Adipocyte (in vitro differentiated cells): ENCODE data around the gene DRAP1.

Experiments
- DNase-seq: peaks from one replicate; pipeline ENCODE4 v3.0.0-alpha.2; 2015; ENCODE audit warnings: low read depth
- H3K27me3 ChIP-seq: replicated peaks from 2 replicates; pipeline ENCODE4 v1.7.0; 2013; ENCODE audit warnings: mild to moderate bottlenecking, low read length, moderate library complexity; ENCODE audit not compliant: control insufficient read depth, insufficient read depth
- H3K36me3 ChIP-seq: 2 replicates; pipeline ENCODE4 v1.7.0; 2013; ENCODE audit warnings: low read length, mild to moderate bottlenecking, moderate library complexity; ENCODE audit not compliant: control insufficient read depth, insufficient read depth, severe bottlenecking
- H3K4me1 ChIP-seq: 2 replicates; pipeline ENCODE4 v1.7.0; 2013; ENCODE audit warnings: mild to moderate bottlenecking, low read length, moderate library complexity; ENCODE audit not compliant: control insufficient read depth, insufficient read depth
- H3K4me3 ChIP-seq: 2 replicates; pipeline ENCODE4 v1.7.0; 2013; ENCODE audit warnings: mild to moderate bottlenecking, low read length, moderate library complexity
- H3K9ac ChIP-seq: 2 replicates; pipeline ENCODE4 v1.7.0; 2013; ENCODE audit warnings: mild to moderate bottlenecking, low read length, moderate library complexity
- H3K9me3 ChIP-seq: 2 replicates; pipeline ENCODE4 v1.7.0; 2013; ENCODE audit warnings: mild to moderate bottlenecking, low read length, moderate library complexity; ENCODE audit not compliant: control insufficient read depth

DRAP1 gene

GRCh38 chr11:65919141-65919572 lies at the start of gene DRAP1:
TSS of gene DRAP1 (plus strand) at chr11:65919426. CDS start at chr11:65919502, 76 bp downstream.
- peaks cover 50% of the 10 kb centered on the region for H3K4me1 ChIP-seq
- H3K9ac ChIP-seq: peak within 1 kb of the TSS; percentile 99
- H3K9me3 ChIP-seq: no peaks in the 10 kb centered on the region
- no peaks in the 10 kb centered on the region for H3K27me3 ChIP-seq
- peak within 1 kb of the TSS; percentile 96 for H3K4me3 ChIP-seq
- H3K36me3 ChIP-seq: peaks cover 19% of the 10 kb centered on the region
- DNase-seq: peak; percentile 100

GRCh38 chr11:65869643-65870306 lies 49.5 kb upstream of the DRAP1 start:
- Histone ChIP-seq H3K36me3 (peaks cover 52% of the 10 kb centered on the region), H3K4me3 (no peak overlapping the region), H3K4me1 (peaks cover 21% of the 10 kb centered on the region), H3K9me3 (no peaks in the 10 kb centered on the region), H3K27me3 (no peaks in the 10 kb centered on the region), H3K9ac (peak overlapping the region; percentile 95)
- DNase-seq: no peak

- Histone ChIP-seq H3K4me3 (no peak overlapping the region), H3K36me3 (peaks cover 47% of the 10 kb centered on the region), H3K4me1 (peaks cover 21% of the 10 kb centered on the region), H3K9me3 (no peaks in the 10 kb centered on the region), H3K9ac (peak overlapping the region; percentile 95), H3K27me3 (no peaks in the 10 kb centered on the region)
- no peak for DNase-seq
Measured at GRCh38 chr11:65870307-65870658, 48.9 kb upstream of the DRAP1 start.

GRCh38 chr11:65870706-65871681 lies 48.2 kb upstream of the DRAP1 start:
- peak overlapping the region; percentile 86 for H3K4me3 ChIP-seq
- H3K4me1 ChIP-seq: peaks cover 21% of the 10 kb centered on the region
- DNase-seq: no peak
- H3K9me3 ChIP-seq: no peaks in the 10 kb centered on the region
- H3K9ac ChIP-seq: peak overlapping the region; percentile 95
- H3K36me3 ChIP-seq: peaks cover 39% of the 10 kb centered on the region
- H3K27me3 ChIP-seq: no peaks in the 10 kb centered on the region

- Histone ChIP-seq H3K4me1 (peaks cover 21% of the 10 kb centered on the region), H3K36me3 (peaks cover 30% of the 10 kb centered on the region), H3K9ac (peak overlapping the region; percentile 95), H3K9me3 (no peaks in the 10 kb centered on the region), H3K27me3 (no peaks in the 10 kb centered on the region), H3K4me3 (peak overlapping the region; percentile 86)
- DNase-seq: peak; percentile 61
Measured at GRCh38 chr11:65871811-65872548, 47.2 kb upstream of the DRAP1 start.

GRCh38 chr11:65872586-65873317 lies 46.5 kb upstream of the DRAP1 start, which contains the start of gene EFEMP2:
TSS of gene EFEMP2 (minus strand) at chr11:65872800. CDS start at chr11:65872354, 446 bp downstream.
- Histone ChIP-seq H3K4me1 (peaks cover 21% of the 10 kb centered on the region), H3K36me3 (peaks cover 24% of the 10 kb centered on the region), H3K9ac (peak within 1 kb of the TSS; percentile 95), H3K4me3 (peak within 1 kb of the TSS; percentile 89), H3K27me3 (no peaks in the 10 kb centered on the region), H3K9me3 (no peaks in the 10 kb centered on the region)
- peak; percentile 78 for DNase-seq

- H3K9me3 ChIP-seq: no peaks in the 10 kb centered on the region
- H3K4me3 ChIP-seq: peak overlapping the region; percentile 89
- H3K4me1 ChIP-seq: peaks cover 21% of the 10 kb centered on the region
- peak overlapping the region; percentile 95 for H3K9ac ChIP-seq
- peak; percentile 99 for DNase-seq
- peaks cover 16% of the 10 kb centered on the region for H3K36me3 ChIP-seq
- H3K27me3 ChIP-seq: no peaks in the 10 kb centered on the region
Measured at GRCh38 chr11:65873318-65874156, 45.7 kb upstream of the DRAP1 start.

- Histone ChIP-seq H3K9me3 (no peaks in the 10 kb centered on the region), H3K36me3 (peaks cover 22% of the 10 kb centered on the region), H3K4me3 (no peak within 1 kb of the TSS), H3K4me1 (no peaks in the 10 kb centered on the region), H3K27me3 (no peaks in the 10 kb centered on the region), H3K9ac (no peak within 1 kb of the TSS)
- DNase-seq: no peak
Measured at GRCh38 chr11:65879617-65880016, 39.6 kb upstream of the DRAP1 start, which contains the start of gene CTSW. TSS of gene CTSW (plus strand) at chr11:65879837. CDS start at chr11:65879855, 18 bp downstream.

- DNase-seq: no peak
- Histone ChIP-seq H3K9ac (no peak overlapping the region), H3K27me3 (no peaks in the 10 kb centered on the region), H3K36me3 (peaks cover 26% of the 10 kb centered on the region), H3K9me3 (no peaks in the 10 kb centered on the region), H3K4me3 (no peak overlapping the region), H3K4me1 (no peaks in the 10 kb centered on the region)
Measured at GRCh38 chr11:65880027-65880426, 39.2 kb upstream of the DRAP1 start.
